HEK293 (cell line): Measurements from ENCODE around the gene RITA1.
A peak's percentile ranks its signal among the peaks of the same experiment; 100 is the strongest.

Source experiments
- CTCF ChIA-PET: fragments of 350-600 bp; formaldehyde crosslinking; extraction: SDS; loops from one replicate; lab custom pipeline; 2021; ENCODE audit warnings: antibody characterized with exemption; lab: Yijun Ruan, JAX
- POLR2A ChIA-PET: fragments of 300-600 bp; formaldehyde crosslinking; extraction: SDS; loops from one replicate; lab custom pipeline; 2020; ENCODE audit warnings: antibody characterized with exemption, inconsistent platforms; lab: Yijun Ruan, JAX
- H3K27ac ChIP-seq: fragments of 200-500 bp; sonication (Bioruptor generic); 2 replicates; pipeline ENCODE4 v1.5.1; 2014; ENCODE audit warnings: low read depth, low read length, control low read depth, inconsistent platforms; ENCODE audit errors: extremely low read depth
- H3K36me3 ChIP-seq, 2 experiments: fragments of 200-500 bp in 1 of 2; sonication (Bioruptor generic) in 1 of 2; 1 replicate in 1 of 2; 2 replicates in 1 of 2; pipeline ENCODE4 v1.5.1; 2014 to 2017; ENCODE audit warnings: inconsistent platforms in 2 of 2, low read length in 2 of 2; ENCODE audit not compliant: control insufficient read depth in 2 of 2, insufficient read depth in 1 of 2
- H3K4me1 ChIP-seq: fragments of 200-500 bp; sonication (Bioruptor generic); 2 replicates; pipeline ENCODE4 v1.5.1; 2014; ENCODE audit warnings: mild to moderate bottlenecking, low read length, inconsistent platforms; ENCODE audit not compliant: control insufficient read depth, insufficient read depth
- H3K4me3 ChIP-seq: 2 replicates; pipeline ENCODE4 v1.5.1; 2011; ENCODE audit warnings: low read depth, mild to moderate bottlenecking, control low read depth, low read length, moderate library complexity
- H3K9me3 ChIP-seq: fragments of 200-500 bp; sonication (Bioruptor generic); 2 replicates; pipeline ENCODE4 v1.5.1; 2014; ENCODE audit warnings: low read depth, low read length, inconsistent platforms; ENCODE audit not compliant: control insufficient read depth, insufficient read depth
- GLIS1 ChIP-seq: fragments of 450-650 bp; formaldehyde crosslinking; IDR thresholded peaks from 2 replicates; pipeline ENCODE4 v1.5.1; 2016; ENCODE audit warnings: missing biosample characterization, missing genetic modification characterization
- HOXA7 ChIP-seq: sonication (generic); formaldehyde crosslinking; IDR thresholded peaks from 2 replicates; pipeline ENCODE4 v1.8.1; 2022; ENCODE audit warnings: missing genetic modification reagents, borderline replicate concordance
- HOXD13 ChIP-seq: sonication (generic); formaldehyde crosslinking; IDR thresholded peaks from 2 replicates; pipeline ENCODE4 v1.8.0; 2022; ENCODE audit warnings: missing genetic modification reagents, borderline replicate concordance
- MZF1 ChIP-seq: fragments of 450-650 bp; formaldehyde crosslinking; IDR thresholded peaks from 2 replicates; pipeline ENCODE4 v1.5.1; 2017; ENCODE audit warnings: missing biosample characterization, missing genetic modification characterization, borderline replicate concordance
- REST ChIP-seq: fragments of 450-650 bp; formaldehyde crosslinking; IDR thresholded peaks from 2 replicates; pipeline ENCODE4 v1.5.1; 2016; ENCODE audit warnings: missing biosample characterization, missing genetic modification characterization
- TSHZ1 ChIP-seq: fragments of 450-650 bp; formaldehyde crosslinking; IDR thresholded peaks from 2 replicates; pipeline ENCODE4 v1.5.1; 2016; ENCODE audit warnings: missing biosample characterization, missing genetic modification characterization, borderline replicate concordance
- ZBTB10 ChIP-seq: fragments of 450-650 bp; formaldehyde crosslinking; IDR thresholded peaks from 2 replicates; pipeline ENCODE4 v1.5.1; 2016; ENCODE audit warnings: missing biosample characterization, missing genetic modification characterization
- ZBTB17 ChIP-seq: fragments of 450-650 bp; formaldehyde crosslinking; IDR thresholded peaks from 2 replicates; pipeline ENCODE4 v1.5.1; 2016; ENCODE audit warnings: missing biosample characterization, missing genetic modification characterization
- ZBTB21 ChIP-seq: fragments of 450-650 bp; formaldehyde crosslinking; IDR thresholded peaks from 2 replicates; pipeline ENCODE4 v1.5.1; 2017; ENCODE audit warnings: missing biosample characterization, missing genetic modification characterization
- ZFP41 ChIP-seq: fragments of 450-650 bp; formaldehyde crosslinking; IDR thresholded peaks from 2 replicates; pipeline ENCODE4 v1.5.1; 2016; ENCODE audit warnings: missing biosample characterization, missing genetic modification characterization, borderline replicate concordance
- ZNF239 ChIP-seq: fragments of 450-650 bp; formaldehyde crosslinking; IDR thresholded peaks from 2 replicates; pipeline ENCODE4 v1.5.1; 2016; ENCODE audit warnings: missing biosample characterization, missing genetic modification characterization
- ZNF248 ChIP-seq: fragments of 450-650 bp; formaldehyde crosslinking; IDR thresholded peaks from 2 replicates; pipeline ENCODE4 v1.5.1; 2017; ENCODE audit warnings: missing biosample characterization, missing genetic modification characterization
- ZNF26 ChIP-seq: fragments of 450-650 bp; formaldehyde crosslinking; IDR thresholded peaks from 2 replicates; pipeline ENCODE4 v1.5.1; 2016; ENCODE audit warnings: missing biosample characterization, missing genetic modification characterization
- ZNF366 ChIP-seq: fragments of 450-650 bp; formaldehyde crosslinking; conservative IDR thresholded peaks from 2 replicates; pipeline ENCODE4 v1.5.1; 2016; ENCODE audit warnings: missing biosample characterization, missing genetic modification characterization
- ZNF416 ChIP-seq: fragments of 450-650 bp; formaldehyde crosslinking; IDR thresholded peaks from 2 replicates; pipeline ENCODE4 v1.5.1; 2016; ENCODE audit warnings: missing biosample characterization, missing genetic modification characterization
- ZNF449 ChIP-seq: fragments of 450-650 bp; formaldehyde crosslinking; IDR thresholded peaks from 2 replicates; pipeline ENCODE4 v1.5.1; 2017; ENCODE audit warnings: missing biosample characterization, mild to moderate bottlenecking, missing genetic modification characterization, moderate library complexity
- ZNF624 ChIP-seq: fragments of 450-650 bp; formaldehyde crosslinking; IDR thresholded peaks from 2 replicates; pipeline ENCODE4 v1.5.1; 2017; ENCODE audit warnings: missing biosample characterization, missing genetic modification characterization
- ZNF626 ChIP-seq: fragments of 450-650 bp; sonication (Bioruptor Pico); formaldehyde crosslinking; IDR thresholded peaks from 2 replicates; pipeline ENCODE4 v1.5.1; 2018; ENCODE audit warnings: missing biosample characterization, missing genetic modification characterization, inconsistent platforms
- ZNF76 ChIP-seq: fragments of 450-650 bp; formaldehyde crosslinking; IDR thresholded peaks from 2 replicates; pipeline ENCODE4; 2016; ENCODE audit warnings: low read depth, missing biosample characterization, missing genetic modification characterization, borderline replicate concordance

Gene RITA1

GRCh38 chr12:113233967-113234366 lies 48.4 kb downstream of the RITA1 start:
- Histone ChIP-seq H3K9me3 (no peaks in the 10 kb centered on the region), H3K36me3 (peaks cover 0 to 34% of the 10 kb centered on the region in 2 experiments; a peak in 1 of 3 replicates), H3K4me1 (no peaks in the 10 kb centered on the region), H3K27ac (no peak overlapping the region), H3K4me3 (no peak overlapping the region)
- TF ChIP-seq ZNF366 (tag by site-specific recombination) (no peak), ZBTB10 (no peak), HOXD13 (CRISPR knock-in tag) (no peak), ZNF248 (no peak), ZNF416 (tag by site-specific recombination) (no peak), ZNF449 (tag by site-specific recombination) (no peak), ZNF626 (tag by site-specific recombination) (no peak), ZBTB21 (no peak), MZF1 (tag by site-specific recombination) (no peak), ZNF624 (tag by site-specific recombination) (no peak), ZFP41 (tag by site-specific recombination) (no peak), HOXA7 (CRISPR knock-in tag) (no peak), ZBTB17 (no peak), ZNF26 (tag by site-specific recombination) (no peak)
- ChIA-PET POLR2A (interaction anchor here (1.2 kb wide), 1 partner anchor 12 kb away, joined by 3 read pairs; no protein-coding TSS in a partner anchor), CTCF (no interaction called here)

- H3K4me3 ChIP-seq = no peak overlapping the region
- TF ChIP-seq GLIS1 (tag by site-specific recombination) = peak; percentile 84
- TF ChIP-seq ZNF239 (tag by site-specific recombination) = no peak
- TF ChIP-seq ZNF76 (tag by site-specific recombination) = no peak
- POLR2A ChIA-PET = interaction anchor here (1.4 kb wide), 1 partner anchor 11 kb away, joined by 5 read pairs; no protein-coding TSS in a partner anchor
- CTCF ChIA-PET = no interaction called here
- no peaks in the 10 kb centered on the region for H3K4me1 ChIP-seq
- H3K27ac ChIP-seq = no peak overlapping the region
- peaks cover 0 to 34% of the 10 kb centered on the region in 2 experiments; a peak in 1 of 3 replicates for H3K36me3 ChIP-seq
- H3K9me3 ChIP-seq = no peaks in the 10 kb centered on the region
Measured at GRCh38 chr12:113234483-113234882, 49.0 kb downstream of the RITA1 start.

GRCh38 chr12:113235976-113236375 lies 50.5 kb downstream of the RITA1 start:
- Histone ChIP-seq H3K27ac (no peak overlapping the region), H3K9me3 (no peaks in the 10 kb centered on the region), H3K4me3 (no peak overlapping the region), H3K4me1 (no peaks in the 10 kb centered on the region), H3K36me3 (peaks cover 0 to 27% of the 10 kb centered on the region in 2 experiments; a peak in 2 of 3 replicates)
- ChIA-PET POLR2A (interaction anchor here (1.4 kb wide), 1 partner anchor 13 kb away, joined by 5 read pairs; no protein-coding TSS in a partner anchor), CTCF (interaction anchor here (0.6 kb wide), 1 partner anchor 9 kb away, joined by 3 read pairs; no protein-coding TSS in a partner anchor)
- TF ChIP-seq REST (tag by site-specific recombination) (no peak), TSHZ1 (tag by site-specific recombination) (no peak)
